HG02840 (cell line): Measurements from ENCODE around the gene DNAI2.

ENCODE experiments used
- ATAC-seq: cut with Tn5 transposase; IDR thresholded peaks from one replicate; pipeline ENCODE4 v1.9.1; 2021; ENCODE audit warnings: mild to moderate bottlenecking, moderate library complexity, moderate number of reproducible peaks; ENCODE audit not compliant: unreplicated experiment, low FRiP score

The DNAI2 gene

GRCh38 chr17:74274060-74274708 lies at the start of gene DNAI2:
DNAI2 (plus strand) TSS chr17:74274234; CDS start chr17:74281818, 7,584 bp downstream.
- ATAC-seq = no peak

GRCh38 chr17:74224959-74225725 lies 48.9 kb upstream of the DNAI2 start:
- no peak for ATAC-seq

- ATAC-seq = no peak
These were observed 47.8 kb upstream of the DNAI2 start for GRCh38 chr17:74226252-74226651.

- no peak for ATAC-seq
These were observed 46.6 kb upstream of the DNAI2 start for GRCh38 chr17:74227271-74228080.

GRCh38 chr17:74228306-74228978 lies 45.6 kb upstream of the DNAI2 start:
- no peak for ATAC-seq

- ATAC-seq = no peak
These were observed 43.1 kb upstream of the DNAI2 start for GRCh38 chr17:74230896-74231295.

GRCh38 chr17:74231928-74232907 lies 41.8 kb upstream of the DNAI2 start:
- no peak for ATAC-seq

GRCh38 chr17:74233937-74234336 lies 40.1 kb upstream of the DNAI2 start:
- ATAC-seq = no peak

- ATAC-seq = no peak
These were observed 39.5 kb upstream of the DNAI2 start for GRCh38 chr17:74234486-74234885.

GRCh38 chr17:74235040-74235581 lies 38.9 kb upstream of the DNAI2 start:
- ATAC-seq = no peak

GRCh38 chr17:74235911-74236371 lies 38.1 kb upstream of the DNAI2 start:
- ATAC-seq = no peak

GRCh38 chr17:74237321-74237720 lies 36.7 kb upstream of the DNAI2 start:
- ATAC-seq = no peak

GRCh38 chr17:74239172-74239571 lies 34.9 kb upstream of the DNAI2 start:
- ATAC-seq = no peak

GRCh38 chr17:74240618-74241205 lies 33.3 kb upstream of the DNAI2 start:
- no peak for ATAC-seq

GRCh38 chr17:74241431-74241830 lies 32.6 kb upstream of the DNAI2 start:
- no peak for ATAC-seq

GRCh38 chr17:74241847-74242246 lies 32.2 kb upstream of the DNAI2 start:
- ATAC-seq = no peak

- ATAC-seq = no peak
These were observed 30.9 kb upstream of the DNAI2 start for GRCh38 chr17:74243013-74243755.

GRCh38 chr17:74244128-74244527 lies 29.9 kb upstream of the DNAI2 start:
- no peak for ATAC-seq
